Measurements from ENCODE around the gene ATP6V0C. TPM values are rescaled to one million over a fixed set of nuclear protein-coding genes. Genes with fewer than 3 reads are reported as not detected.

The ATP6V0C gene
- polyA plus RNA-seq, 3 donors: 176 to 310 (median 187) TPM

GRCh38 chr16:2496223-2497115, 17.3 kb upstream of the ATP6V0C start:
- no peak overlapping the region for H3K9ac ChIP-seq (ENCODE audit: insufficient read depth, low read length, poor library complexity, severe bottlenecking)
- H4K20me1 ChIP-seq (ENCODE audit: insufficient read depth, low read length): peaks cover 5% of the 10 kb centered on the region
- no peaks in the 10 kb centered on the region for H3K9me3 ChIP-seq (replicated peaks in 1 of 2; ENCODE audit: control insufficient read depth in 1 of 2, insufficient read depth in 1 of 2, low read length in 2 of 2)
- 98% methylated on average over 62 of the region's 62 CpGs for WGBS (ENCODE audit: insufficient coverage)
- H3K27me3 ChIP-seq (ENCODE audit: control insufficient read depth in 2 of 2, insufficient read depth in 2 of 2, low read length in 2 of 2): no peaks in the 10 kb centered on the region
- peaks cover 7% of the 10 kb centered on the region for H3K79me2 ChIP-seq (ENCODE audit: insufficient read depth, low read length)
- H3K36me3 ChIP-seq (replicated peaks in 1 of 2; ENCODE audit: control insufficient read depth in 1 of 2, insufficient read depth in 2 of 2, low read length in 2 of 2): peaks cover 23 to 34% of the 10 kb centered on the region in 2 donors
- Mint-ChIP-seq H3K36me3 (peaks cover 23 to 45% of the 10 kb centered on the region in 2 donors), H3K9me3 (peaks cover 0 to 5% (median 2%) of the 10 kb centered on the region in 7 donors), H3K4me3 (no peak overlapping the region), H3K4me1 (peaks cover 8% of the 10 kb centered on the region), H3K27ac (no peak overlapping the region), H3K27me3 (ENCODE audit: low read depth in 3 of 3) (no peaks in the 10 kb centered on the region)
- no peak overlapping the region for H3K27ac ChIP-seq (ENCODE audit: low read depth in 1 of 2, low read length in 2 of 2)
- H2AFZ ChIP-seq (ENCODE audit: insufficient read depth, low read depth, low read length, poor library complexity, severe bottlenecking): no peak overlapping the region
- peaks cover 10 to 13% of the 10 kb centered on the region in 2 donors for H3K4me1 ChIP-seq (ENCODE audit: control insufficient read depth in 1 of 2, insufficient read depth in 2 of 2, low read length in 2 of 2)
- intact Hi-C loops (cut with micrococcal nuclease): no loop called here
- no peak overlapping the region for H3K4me2 ChIP-seq (replicated peaks; ENCODE audit: extremely low read depth, low read length, poor library complexity, severe bottlenecking)
- no peak for DNase-seq
- no peak overlapping the region for H3K4me3 ChIP-seq (replicated peaks in 1 of 3; ENCODE audit: low read depth in 2 of 3, low read length in 3 of 3)
- TF ChIP-seq, protein P1, sequence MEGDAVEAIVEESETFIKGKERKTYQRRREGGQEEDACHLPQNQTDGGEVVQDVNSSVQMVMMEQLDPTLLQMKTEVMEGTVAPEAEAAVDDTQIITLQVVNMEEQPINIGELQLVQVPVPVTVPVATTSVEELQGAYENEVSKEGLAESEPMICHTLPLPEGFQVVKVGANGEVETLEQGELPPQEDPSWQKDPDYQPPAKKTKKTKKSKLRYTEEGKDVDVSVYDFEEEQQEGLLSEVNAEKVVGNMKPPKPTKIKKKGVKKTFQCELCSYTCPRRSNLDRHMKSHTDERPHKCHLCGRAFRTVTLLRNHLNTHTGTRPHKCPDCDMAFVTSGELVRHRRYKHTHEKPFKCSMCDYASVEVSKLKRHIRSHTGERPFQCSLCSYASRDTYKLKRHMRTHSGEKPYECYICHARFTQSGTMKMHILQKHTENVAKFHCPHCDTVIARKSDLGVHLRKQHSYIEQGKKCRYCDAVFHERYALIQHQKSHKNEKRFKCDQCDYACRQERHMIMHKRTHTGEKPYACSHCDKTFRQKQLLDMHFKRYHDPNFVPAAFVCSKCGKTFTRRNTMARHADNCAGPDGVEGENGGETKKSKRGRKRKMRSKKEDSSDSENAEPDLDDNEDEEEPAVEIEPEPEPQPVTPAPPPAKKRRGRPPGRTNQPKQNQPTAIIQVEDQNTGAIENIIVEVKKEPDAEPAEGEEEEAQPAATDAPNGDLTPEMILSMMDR (IDR thresholded peaks at IDR 0.05): no peak

DNA sequence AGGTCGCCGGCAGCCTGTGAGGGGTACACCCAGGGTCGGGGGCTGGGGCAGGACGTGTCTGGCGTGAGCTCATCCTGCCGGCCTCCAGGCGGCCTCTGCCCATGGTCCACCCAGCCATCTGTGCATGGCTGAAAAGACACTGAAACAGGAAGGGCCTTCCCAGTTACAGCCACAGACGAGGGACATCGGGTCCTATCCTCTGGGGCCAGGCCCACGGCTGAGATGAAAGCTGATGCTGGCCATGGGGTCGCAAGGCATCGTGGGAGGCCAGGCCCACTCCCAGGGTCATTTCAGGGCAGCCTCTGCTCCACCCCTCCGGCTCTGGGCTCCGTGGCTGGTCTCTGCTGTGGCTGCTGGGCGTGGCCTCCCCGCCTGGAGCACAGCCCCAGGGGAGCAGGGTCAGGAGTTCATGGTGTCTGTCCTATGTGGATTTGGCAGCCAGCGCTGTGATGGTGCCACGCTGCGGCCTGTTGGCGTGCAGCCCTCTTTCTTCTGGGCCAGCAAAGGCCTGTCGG, 16.6 kb upstream of the ATP6V0C start:
- TF ChIP-seq, protein P1 (IDR thresholded peaks at IDR 0.05): no peak
- no peak for DNase-seq
- H3K27ac Mint-ChIP-seq: no peak overlapping the region

More for the DNA sequence above, 16.6 kb upstream of the ATP6V0C start:
- WGBS (ENCODE audit: insufficient coverage): 94% methylated on average over 17 of the region's 21 CpGs
- H3K9me3 Mint-ChIP-seq: peaks cover 0 to 5% (median 2%) of the 10 kb centered on the region in 7 donors
- peaks cover 17 to 20% of the 10 kb centered on the region in 2 donors for H3K4me1 ChIP-seq (ENCODE audit: control insufficient read depth in 1 of 2, insufficient read depth in 2 of 2, low read length in 2 of 2)
- H3K4me2 ChIP-seq (replicated peaks; ENCODE audit: extremely low read depth, low read length, poor library complexity, severe bottlenecking): no peak overlapping the region
- H3K27me3 ChIP-seq (ENCODE audit: control insufficient read depth in 2 of 2, insufficient read depth in 2 of 2, low read length in 2 of 2): no peaks in the 10 kb centered on the region
- no peak overlapping the region for H3K9ac ChIP-seq (ENCODE audit: insufficient read depth, low read length, poor library complexity, severe bottlenecking)
- peaks cover 23 to 34% of the 10 kb centered on the region in 2 donors for H3K36me3 ChIP-seq (replicated peaks in 1 of 2; ENCODE audit: control insufficient read depth in 1 of 2, insufficient read depth in 2 of 2, low read length in 2 of 2)
- peaks cover 23 to 45% of the 10 kb centered on the region in 2 donors for H3K36me3 Mint-ChIP-seq
- no peaks in the 10 kb centered on the region for H3K9me3 ChIP-seq (replicated peaks in 1 of 2; ENCODE audit: control insufficient read depth in 1 of 2, insufficient read depth in 1 of 2, low read length in 2 of 2)
- H4K20me1 ChIP-seq (ENCODE audit: insufficient read depth, low read length): peaks cover 5% of the 10 kb centered on the region
- no peak overlapping the region for H3K27ac ChIP-seq (ENCODE audit: low read depth in 1 of 2, low read length in 2 of 2)
- H2AFZ ChIP-seq (ENCODE audit: insufficient read depth, low read depth, low read length, poor library complexity, severe bottlenecking): no peak overlapping the region
- H3K4me1 Mint-ChIP-seq: peaks cover 13% of the 10 kb centered on the region
- H3K79me2 ChIP-seq (ENCODE audit: insufficient read depth, low read length): peaks cover 10% of the 10 kb centered on the region
- no peak overlapping the region for H3K4me3 ChIP-seq (replicated peaks in 1 of 3; ENCODE audit: low read depth in 2 of 3, low read length in 3 of 3)
- intact Hi-C loops (cut with micrococcal nuclease): no loop called here
- H3K27me3 Mint-ChIP-seq (ENCODE audit: low read depth in 3 of 3): no peaks in the 10 kb centered on the region
- H3K4me3 Mint-ChIP-seq: no peak overlapping the region

Data from CD14-positive monocyte (primary cell).